H9 (cell line): ENCODE data around the gene RASA4. TPM values are rescaled to one million over a fixed set of nuclear protein-coding genes. Genes with fewer than 3 reads are reported as not detected.
"Not testable (repeated sequence)": the region's sequence is repeated elsewhere in the genome, so short reads cannot be mapped to it uniquely, and the experiment has no call there.

ENCODE experiments used
- DNase-seq: peaks from one replicate; pipeline ENCODE4 v3.0.0-alpha.2; 2017
- H2AFZ ChIP-seq: one replicate; pipeline ENCODE4 v1.6.1; 2013; ENCODE audit warnings: mild to moderate bottlenecking, low read length, control low read depth, moderate library complexity
- H2AK5ac ChIP-seq: 2 replicates; pipeline ENCODE4 v1.6.1; 2013; ENCODE audit warnings: low read length, control low read depth, mixed read lengths; ENCODE audit not compliant: insufficient read length
- H2BK120ac ChIP-seq: one replicate; pipeline ENCODE4 v1.6.1; 2013; ENCODE audit warnings: low read depth, mild to moderate bottlenecking, low read length, control low read depth, inconsistent platforms; ENCODE audit not compliant: poor library complexity, severe bottlenecking
- H2BK12ac ChIP-seq: 2 replicates; pipeline ENCODE4 v1.6.1; 2013; ENCODE audit warnings: low read length, control low read depth, mixed read lengths, low read depth; ENCODE audit not compliant: insufficient read length
- H2BK15ac ChIP-seq: 2 replicates; pipeline ENCODE4 v1.6.1; 2013; ENCODE audit warnings: low read depth, low read length, control low read depth
- H2BK20ac ChIP-seq: one replicate; pipeline ENCODE4 v1.6.1; 2013; ENCODE audit warnings: low read depth, mild to moderate bottlenecking, low read length, control low read depth, inconsistent platforms; ENCODE audit not compliant: poor library complexity, severe bottlenecking
- H2BK5ac ChIP-seq: 2 replicates; pipeline ENCODE4 v1.6.1; 2013; ENCODE audit warnings: low read length, control low read depth, mixed read lengths; ENCODE audit not compliant: insufficient read length
- H3K14ac ChIP-seq: 2 replicates; pipeline ENCODE4 v1.6.1; 2013; ENCODE audit warnings: low read length, control low read depth; ENCODE audit not compliant: insufficient read depth
- H3K18ac ChIP-seq: 2 replicates; pipeline ENCODE4 v1.6.1; 2013; ENCODE audit warnings: low read depth, mild to moderate bottlenecking, mixed read lengths, low read length, control low read depth; ENCODE audit not compliant: insufficient read length
- H3K23ac ChIP-seq: 2 replicates; pipeline ENCODE4 v1.6.1; 2013; ENCODE audit warnings: low read length, control low read depth, mixed read lengths, low read depth; ENCODE audit not compliant: insufficient read length
- H3K23me2 ChIP-seq: 2 replicates; pipeline ENCODE4 v1.6.1; 2013; ENCODE audit warnings: low read depth, mild to moderate bottlenecking, mixed read lengths, low read length, control low read depth; ENCODE audit not compliant: insufficient read length, poor library complexity, severe bottlenecking
- H3K27ac ChIP-seq: 2 replicates; pipeline ENCODE4 v1.5.1; 2013; ENCODE audit warnings: low read length, control low read depth, mixed read lengths, low read depth; ENCODE audit not compliant: insufficient read length
- H3K27me3 ChIP-seq: 2 replicates; pipeline ENCODE4 v1.6.1; 2013; ENCODE audit warnings: low read length, control low read depth, inconsistent platforms; ENCODE audit not compliant: insufficient read depth
- H3K4ac ChIP-seq: 2 replicates; pipeline ENCODE4 v1.6.1; 2013; ENCODE audit warnings: low read depth, mild to moderate bottlenecking, control low read depth, inconsistent platforms, low read length, moderate library complexity
- H3K4me1 ChIP-seq: 2 replicates; pipeline ENCODE4 v1.6.1; 2013; ENCODE audit warnings: low read length, control low read depth, inconsistent platforms; ENCODE audit not compliant: insufficient read depth
- H3K4me2 ChIP-seq: 2 replicates; pipeline ENCODE4 v1.6.1; 2013; ENCODE audit warnings: low read length, control low read depth, mixed read lengths; ENCODE audit not compliant: insufficient read length, insufficient read depth
- H3K56ac ChIP-seq: 2 replicates; pipeline ENCODE4 v1.6.1; 2013; ENCODE audit warnings: low read depth, mild to moderate bottlenecking, mixed read lengths, low read length, control low read depth; ENCODE audit not compliant: insufficient read length
- H3K79me1 ChIP-seq: 2 replicates; pipeline ENCODE4 v1.6.1; 2013; ENCODE audit warnings: low read depth, mild to moderate bottlenecking, moderate library complexity, low read length, control low read depth, inconsistent platforms; ENCODE audit not compliant: insufficient read depth, poor library complexity, severe bottlenecking
- H3K79me2 ChIP-seq: 2 replicates; pipeline ENCODE4 v1.6.1; 2013; ENCODE audit warnings: low read length, control low read depth, inconsistent platforms; ENCODE audit not compliant: insufficient read depth
- H3K9ac ChIP-seq: 2 replicates; pipeline ENCODE4 v1.6.1; 2013; ENCODE audit warnings: low read length, control low read depth, mixed read lengths; ENCODE audit not compliant: insufficient read length; ENCODE audit errors: extremely low read depth
- H3K9me3 ChIP-seq: one replicate; pipeline ENCODE4 v1.6.1; 2013; ENCODE audit warnings: low read depth, low read length, inconsistent platforms; ENCODE audit not compliant: control insufficient read depth
- H3T11ph ChIP-seq: one replicate; pipeline ENCODE4 v1.6.1; 2013; ENCODE audit warnings: mild to moderate bottlenecking, low read length, control low read depth, inconsistent platforms
- H4K20me1 ChIP-seq: one replicate; pipeline ENCODE4 v1.6.1; 2013; ENCODE audit not compliant: control insufficient read depth, insufficient read length, insufficient read depth
- H4K5ac ChIP-seq: 2 replicates; pipeline ENCODE4 v1.6.1; 2013; ENCODE audit warnings: low read depth, mild to moderate bottlenecking, mixed read lengths, low read length, control low read depth; ENCODE audit not compliant: insufficient read length
- H4K8ac ChIP-seq: replicated peaks from 2 replicates; pipeline ENCODE4 v1.6.1; 2013; ENCODE audit warnings: low read length, control low read depth, mixed read lengths, low read depth; ENCODE audit not compliant: insufficient read length
- H4K91ac ChIP-seq: 2 replicates; pipeline ENCODE4 v1.6.1; 2013; ENCODE audit warnings: low read depth, mild to moderate bottlenecking, moderate library complexity, mixed read lengths, low read length, control low read depth; ENCODE audit not compliant: insufficient read length
- H3K27ac Mint-ChIP-seq, 3 experiments: 2 replicates in 2 of 3; 3 replicates in 1 of 3; pipeline ENCODE4 v1.8.0; 2020 to 2021; ENCODE audit warnings: mixed read lengths in 3 of 3, mild to moderate bottlenecking in 1 of 3, moderate library complexity in 1 of 3
- H3K27me3 Mint-ChIP-seq: 2 replicates; pipeline ENCODE4 v1.8.0; 2021; ENCODE audit warnings: low read depth, mild to moderate bottlenecking, moderate library complexity, mixed read lengths
- H3K36me3 Mint-ChIP-seq, 3 experiments: 2 replicates in 2 of 3; 3 replicates in 1 of 3; pipeline ENCODE4 v1.8.0; 2020 to 2021; ENCODE audit warnings: low read depth in 3 of 3, mixed read lengths in 3 of 3; ENCODE audit not compliant: insufficient read depth in 1 of 3
- H3K4me1 Mint-ChIP-seq, 2 experiments: 2 replicates each; pipeline ENCODE4 v1.8.0; 2020; ENCODE audit warnings: mixed read lengths in 2 of 2
- H3K4me3 Mint-ChIP-seq, 2 experiments: 2 replicates in 1 of 2; 3 replicates in 1 of 2; pipeline ENCODE4 v1.8.0; 2020 to 2021; ENCODE audit warnings: mild to moderate bottlenecking in 2 of 2, mixed read lengths in 2 of 2, moderate library complexity in 1 of 2
- H3K9me3 Mint-ChIP-seq, 2 experiments: 2 replicates in 1 of 2; 3 replicates in 1 of 2; pipeline ENCODE4 v1.8.0; 2020; ENCODE audit warnings: mild to moderate bottlenecking in 2 of 2, mixed read lengths in 2 of 2, moderate library complexity in 1 of 2
- WGBS: extraction: QIAGEN DNeasy Blood & Tissue Kit; methylation state at CpG from one replicate; pipeline ENCODE4 v1.1.7; 2013; ENCODE audit warnings: missing lambda C conversion rate, low lambda C conversion rate, mixed read lengths; ENCODE audit not compliant: insufficient read length; ENCODE audit errors: extremely low coverage; 5-methylcytosine and 5-hydroxymethylcytosine counted together
- total RNA-seq: library from RNA; stranded (reverse); gene quantifications from 2 replicates; pipeline ENCODE4 v1.2.1, GENCODE V29; 2021

Gene RASA4
- total RNA-seq, 1 experiment from 2014 or later, result 10.0 TPM

DNA sequence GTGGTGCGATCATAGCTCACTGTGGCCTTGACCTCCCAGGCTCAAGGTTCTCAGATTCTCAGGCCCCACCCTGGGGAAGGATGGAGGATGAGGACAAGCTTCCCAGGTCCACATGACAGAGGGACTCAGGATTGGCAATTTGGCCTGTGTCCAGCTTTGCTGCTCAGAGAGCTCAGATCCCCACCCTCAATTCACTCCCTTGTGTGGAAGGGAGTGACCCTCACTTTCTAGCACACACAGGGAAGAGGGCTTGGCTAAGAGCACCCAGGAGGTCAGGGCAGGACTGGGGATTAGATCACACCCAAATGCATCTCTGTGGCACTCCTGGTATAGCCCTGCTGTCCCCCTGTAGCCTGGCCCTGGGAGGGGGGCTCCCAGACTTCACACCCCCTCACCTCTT, 26.8 kb upstream of the RASA4 start:
- H3K9me3 ChIP-seq, H3K27me3 ChIP-seq, H3K56ac ChIP-seq, H2AFZ ChIP-seq, H3K4me2 ChIP-seq, H3K9ac ChIP-seq, H2BK15ac ChIP-seq, H3T11ph ChIP-seq, H3K4me1 ChIP-seq, H3K36me3 Mint-ChIP-seq, H4K8ac ChIP-seq, H3K27ac Mint-ChIP-seq, H3K23ac ChIP-seq, H3K27ac ChIP-seq, H2BK5ac ChIP-seq, H2BK12ac ChIP-seq, H3K27me3 Mint-ChIP-seq, DNase-seq, H3K23me2 ChIP-seq, H3K79me2 ChIP-seq, H3K4ac ChIP-seq, H3K4me3 Mint-ChIP-seq, H3K9me3 Mint-ChIP-seq, H3K14ac ChIP-seq, H3K18ac ChIP-seq, H2BK120ac ChIP-seq, H2AK5ac ChIP-seq, H3K4me1 Mint-ChIP-seq, H4K5ac ChIP-seq, H4K91ac ChIP-seq, H3K79me1 ChIP-seq, H4K20me1 ChIP-seq, H2BK20ac ChIP-seq: not testable (repeated sequence)
- no CpG with 5 or more reads among the region's 1 CpG for WGBS

DNA sequence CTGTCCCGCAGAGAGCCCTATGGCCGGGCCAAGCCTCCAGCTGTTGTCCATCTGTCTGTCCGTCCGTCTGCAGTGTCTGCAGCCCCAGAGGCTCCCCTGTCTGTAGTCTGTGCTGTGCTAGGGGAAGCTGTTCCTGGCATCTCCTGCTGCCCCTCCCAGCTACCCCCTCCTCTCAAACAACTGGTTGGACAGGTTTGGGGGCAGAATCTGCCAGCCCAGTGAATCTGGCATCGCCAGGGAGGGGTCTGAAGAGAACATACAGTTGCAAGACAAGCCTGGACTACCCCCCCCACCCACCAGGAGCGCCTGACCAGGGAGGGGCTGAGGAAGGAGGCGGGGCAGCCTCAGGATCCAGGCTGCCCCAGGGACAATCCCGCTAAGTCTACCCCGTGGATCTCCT, 26.1 kb upstream of the RASA4 start, which contains the start of gene UPK3BL1:
TSS of gene UPK3BL1 (minus strand) at position 101 of the 400 bp plus-strand sequence. CDS start at position 51, 50 bp downstream.
- H4K20me1 ChIP-seq, H3K4me1 Mint-ChIP-seq: not testable (repeated sequence)

More for the DNA sequence above, 26.1 kb upstream of the RASA4 start, which contains the start of gene UPK3BL1:
- not testable (repeated sequence) for H3K36me3 Mint-ChIP-seq, H2BK120ac ChIP-seq, H3K79me2 ChIP-seq, H3T11ph ChIP-seq, H3K27me3 ChIP-seq, H2AK5ac ChIP-seq, H3K9me3 Mint-ChIP-seq, H2BK15ac ChIP-seq, H3K18ac ChIP-seq, H2BK20ac ChIP-seq, H3K23ac ChIP-seq, H3K27ac Mint-ChIP-seq, H3K27me3 Mint-ChIP-seq, H2BK12ac ChIP-seq, H3K56ac ChIP-seq, H3K9ac ChIP-seq, H3K4me1 ChIP-seq, H4K5ac ChIP-seq, H3K4ac ChIP-seq, DNase-seq, H3K4me3 Mint-ChIP-seq, H4K91ac ChIP-seq, H3K14ac ChIP-seq, H3K4me2 ChIP-seq, H3K23me2 ChIP-seq, H3K27ac ChIP-seq, H2BK5ac ChIP-seq, H3K79me1 ChIP-seq, H4K8ac ChIP-seq, H2AFZ ChIP-seq, H3K9me3 ChIP-seq
- no CpG with 5 or more reads among the region's 9 CpGs for WGBS
